ENCODE measurements around the gene SLC16A8.

Gene SLC16A8

GRCh38 chr22:38056969-38057891 is 26.8 kb downstream of the SLC16A8 start, which contains the start of gene PICK1:
Gene PICK1 (plus strand): TSS chr22:38057404. CDS start chr22:38057810, 406 bp downstream.
- H2BK120ac ChIP-seq (ENCODE audit: low read depth, low read length): no peak within 1 kb of the TSS
- peaks cover 0 to 7% (median 0%) of the 10 kb centered on the region in 3 experiments for H3K27me3 ChIP-seq (ENCODE audit: control insufficient read depth in 3 of 3, insufficient read depth in 3 of 3, low read depth in 1 of 3, low read length in 3 of 3)
- peak within 1 kb of the TSS; percentile 90 for H3K18ac ChIP-seq (ENCODE audit: low read length)
- peak within 1 kb of the TSS; percentile 72 for H2AK5ac ChIP-seq (ENCODE audit: low read depth, low read length)
- peak within 1 kb of the TSS; percentile 92 for H3K27ac ChIP-seq (replicated peaks; ENCODE audit: low read length)
- no peak within 1 kb of the TSS for H3K4ac ChIP-seq (ENCODE audit: low read length)
- H3K4me1 ChIP-seq (ENCODE audit: control insufficient read depth in 2 of 2, insufficient read depth in 1 of 2, low read depth in 1 of 2, low read length in 2 of 2): peaks cover 2 to 8% of the 10 kb centered on the region in 2 donors
- H3K9me3 ChIP-seq (replicated peaks in 1 of 2; ENCODE audit: control insufficient read depth in 2 of 2, insufficient read depth in 1 of 2, low read depth in 1 of 2, low read length in 2 of 2): no peaks in the 10 kb centered on the region
- H3K4me2 ChIP-seq (ENCODE audit: insufficient read depth, low read length, poor library complexity, severe bottlenecking): peak within 1 kb of the TSS; percentile 86
- H3K79me1 ChIP-seq (ENCODE audit: low read depth, low read length): no peaks in the 10 kb centered on the region
- H2AFZ ChIP-seq (ENCODE audit: low read length): peak within 1 kb of the TSS; percentile 98
- H2BK5ac ChIP-seq (ENCODE audit: low read length): no peak within 1 kb of the TSS
- H3K36me3 ChIP-seq (replicated peaks in 1 of 2; ENCODE audit: control insufficient read depth in 2 of 2, insufficient read depth in 2 of 2, low read length in 2 of 2): peaks cover 3 to 14% of the 10 kb centered on the region in 2 donors
- peak within 1 kb of the TSS; percentile 25 for H4K8ac ChIP-seq (ENCODE audit: low read depth, low read length)
- no peak within 1 kb of the TSS for H2BK12ac ChIP-seq (ENCODE audit: low read length)
- peak within 1 kb of the TSS; percentile 17 for H2BK15ac ChIP-seq (ENCODE audit: low read length)
- no peak within 1 kb of the TSS for H4K91ac ChIP-seq (ENCODE audit: low read depth, low read length, poor library complexity)
- H3K23ac ChIP-seq (ENCODE audit: low read depth, low read length, poor library complexity): no peak within 1 kb of the TSS
- H3K4me3 ChIP-seq (ENCODE audit: low read length in 2 of 2): peak within 1 kb of the TSS; percentile 75 to 89
- DNase-seq (ENCODE audit: low spot score): peak; percentile 71
- WGBS, 2 donors (ENCODE audit: extremely low coverage in 2 of 2, insufficient read length in 2 of 2, insufficient replicate concordance in 1 of 2): no CpG with 5 or more reads among the region's 47 CpGs
- peak within 1 kb of the TSS; percentile 24 for H3K9ac ChIP-seq (ENCODE audit: low read depth, low read length, poor library complexity)
- no peak within 1 kb of the TSS for H3K14ac ChIP-seq (ENCODE audit: low read length)

DNA sequence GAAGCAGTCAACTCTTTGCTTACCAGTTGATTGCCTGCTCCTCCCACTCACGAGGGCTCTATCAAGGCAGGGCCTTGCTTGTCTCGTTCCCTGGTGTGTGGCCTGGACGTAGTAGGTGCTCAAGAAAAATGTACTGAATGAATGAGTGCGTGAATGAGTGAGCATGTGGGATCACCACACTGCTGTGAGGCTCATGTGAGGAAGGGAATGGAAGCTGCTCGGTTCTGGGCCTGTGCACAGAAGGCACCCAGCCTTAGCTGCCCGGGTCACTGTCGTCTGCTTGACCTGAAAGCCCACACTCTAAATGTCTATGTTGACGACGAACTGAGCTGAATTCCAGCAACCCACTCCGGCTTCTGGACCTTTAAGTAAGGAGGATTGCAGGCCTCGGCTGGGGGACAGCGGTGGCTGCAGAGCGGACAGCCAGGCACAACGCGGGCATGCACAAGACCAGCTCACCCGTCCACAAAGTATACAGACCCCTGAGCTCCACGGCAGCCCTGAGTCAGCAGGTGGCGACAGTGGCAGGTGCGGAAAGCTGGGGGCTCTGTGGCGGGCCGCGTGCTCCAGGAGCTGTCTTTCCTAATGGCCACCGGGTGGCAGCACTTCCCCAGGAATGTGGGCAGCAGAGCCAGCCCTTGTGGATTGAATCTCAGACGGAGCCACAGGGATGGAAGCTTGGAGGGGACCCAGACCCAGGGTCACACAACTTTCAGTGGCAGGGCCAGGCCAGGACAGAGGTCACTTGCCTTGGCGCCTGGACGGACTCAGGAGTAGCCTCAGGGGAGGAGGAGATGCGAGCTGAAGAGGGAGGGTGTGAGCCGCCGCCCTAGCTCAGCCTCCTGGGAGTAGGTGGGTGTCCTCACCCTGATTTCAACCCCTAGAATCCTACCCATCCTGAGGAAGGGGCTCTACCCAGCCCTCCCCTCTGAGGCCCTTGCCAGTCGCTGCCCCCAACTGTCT is 31.8 kb downstream of the SLC16A8 start:
- WGBS, 2 donors (ENCODE audit: extremely low coverage in 2 of 2, insufficient read length in 2 of 2, insufficient replicate concordance in 1 of 2): no CpG with 5 or more reads among the region's 30 CpGs
- Histone ChIP-seq H3K4me1 (ENCODE audit: control insufficient read depth in 2 of 2, insufficient read depth in 1 of 2, low read depth in 1 of 2, low read length in 2 of 2) (peaks cover 2 to 10% of the 10 kb centered on the region in 2 donors), H2BK15ac (ENCODE audit: low read length) (peak overlapping the region; percentile 97), H3K4me3 (ENCODE audit: low read length in 2 of 2) (no peak overlapping the region), H3K9me3 (replicated peaks in 1 of 2; ENCODE audit: control insufficient read depth in 2 of 2, insufficient read depth in 1 of 2, low read depth in 1 of 2, low read length in 2 of 2) (no peaks in the 10 kb centered on the region), H2BK120ac (ENCODE audit: low read depth, low read length) (peak overlapping the region; percentile 88), H3K4ac (ENCODE audit: low read length) (peak overlapping the region; percentile 69), H3K23ac (ENCODE audit: low read depth, low read length, poor library complexity) (no peak overlapping the region), H3K36me3 (replicated peaks in 1 of 2; ENCODE audit: control insufficient read depth in 2 of 2, insufficient read depth in 2 of 2, low read length in 2 of 2) (no peaks in the 10 kb centered on the region), H2AFZ (ENCODE audit: low read length) (peak overlapping the region; percentile 83), H3K14ac (ENCODE audit: low read length) (no peak overlapping the region), H4K91ac (ENCODE audit: low read depth, low read length, poor library complexity) (peak overlapping the region; percentile 35), H2BK12ac (ENCODE audit: low read length) (peak overlapping the region; percentile 95), H3K27me3 (ENCODE audit: control insufficient read depth in 3 of 3, insufficient read depth in 3 of 3, low read depth in 1 of 3, low read length in 3 of 3) (peaks cover 0 to 13% (median 0%) of the 10 kb centered on the region in 3 experiments), H2BK5ac (ENCODE audit: low read length) (no peak overlapping the region), H3K27ac (replicated peaks; ENCODE audit: low read length) (no peak overlapping the region), H3K79me1 (ENCODE audit: low read depth, low read length) (no peaks in the 10 kb centered on the region), H3K9ac (ENCODE audit: low read depth, low read length, poor library complexity) (peak overlapping the region; percentile 80), H3K4me2 (ENCODE audit: insufficient read depth, low read length, poor library complexity, severe bottlenecking) (no peak overlapping the region), H2AK5ac (ENCODE audit: low read depth, low read length) (peak overlapping the region; percentile 99), H3K18ac (ENCODE audit: low read length) (peak overlapping the region; percentile 86), H4K8ac (ENCODE audit: low read depth, low read length) (peak overlapping the region; percentile 96)
- DNase-seq (ENCODE audit: low spot score): peak; percentile 88

- Histone ChIP-seq H4K8ac (ENCODE audit: low read depth, low read length) (no peak overlapping the region), H2BK12ac (ENCODE audit: low read length) (no peak overlapping the region), H3K4me3 (ENCODE audit: low read length in 2 of 2) (no peak overlapping the region), H2AFZ (ENCODE audit: low read length) (no peak overlapping the region), H3K9me3 (replicated peaks in 1 of 2; ENCODE audit: control insufficient read depth in 2 of 2, insufficient read depth in 1 of 2, low read depth in 1 of 2, low read length in 2 of 2) (no peaks in the 10 kb centered on the region), H2AK5ac (ENCODE audit: low read depth, low read length) (no peak overlapping the region), H3K36me3 (replicated peaks in 1 of 2; ENCODE audit: control insufficient read depth in 2 of 2, insufficient read depth in 2 of 2, low read length in 2 of 2) (no peaks in the 10 kb centered on the region), H2BK5ac (ENCODE audit: low read length) (no peak overlapping the region), H3K4ac (ENCODE audit: low read length) (no peak overlapping the region), H3K9ac (ENCODE audit: low read depth, low read length, poor library complexity) (no peak overlapping the region), H4K91ac (ENCODE audit: low read depth, low read length, poor library complexity) (no peak overlapping the region), H3K4me2 (ENCODE audit: insufficient read depth, low read length, poor library complexity, severe bottlenecking) (no peak overlapping the region), H3K18ac (ENCODE audit: low read length) (no peak overlapping the region), H3K23ac (ENCODE audit: low read depth, low read length, poor library complexity) (no peak overlapping the region), H2BK120ac (ENCODE audit: low read depth, low read length) (no peak overlapping the region), H2BK15ac (ENCODE audit: low read length) (no peak overlapping the region), H3K27ac (replicated peaks; ENCODE audit: low read length) (no peak overlapping the region), H3K4me1 (ENCODE audit: control insufficient read depth in 2 of 2, insufficient read depth in 1 of 2, low read depth in 1 of 2, low read length in 2 of 2) (peaks cover 1 to 9% of the 10 kb centered on the region in 2 donors), H3K14ac (ENCODE audit: low read length) (no peak overlapping the region), H3K27me3 (ENCODE audit: control insufficient read depth in 3 of 3, insufficient read depth in 3 of 3, low read depth in 1 of 3, low read length in 3 of 3) (peaks cover 0 to 13% (median 0%) of the 10 kb centered on the region in 3 experiments), H3K79me1 (ENCODE audit: low read depth, low read length) (no peaks in the 10 kb centered on the region)
- WGBS, 2 donors (ENCODE audit: extremely low coverage in 2 of 2, insufficient read length in 2 of 2, insufficient replicate concordance in 1 of 2): no CpG with 5 or more reads among the region's 8 CpGs
- no peak for DNase-seq (ENCODE audit: low spot score)
Observed at GRCh38 chr22:38051261-38051660, 32.7 kb downstream of the SLC16A8 start.
